GM12892 (cell line): ENCODE measurements around the gene EXPH5.
"Not testable (repeated sequence)": the region's sequence is repeated elsewhere in the genome, so short reads cannot be mapped to it uniquely, and the experiment has no call there.

Experiments
- DNase-seq: peaks from one replicate; pipeline ENCODE4 v3.0.0; 2011; ENCODE audit not compliant: insufficient read length
- FAIRE-seq: peaks from 2 replicates; lab custom pipeline; 2011; peaks lifted over from hg19 to GRCh38; lab: Jason Lieb, UNC
- POLR2A ChIP-seq: IDR thresholded peaks from 2 replicates; pipeline ENCODE4 v1.6.1; 2011; ENCODE audit warnings: low read depth, low read length, control low read depth
- POLR2AphosphoS5 ChIP-seq: IDR thresholded peaks from 2 replicates; pipeline ENCODE4 v1.6.1; 2011; ENCODE audit warnings: low read depth, low read length, control low read depth
- TAF1 ChIP-seq: IDR thresholded peaks from 2 replicates; pipeline ENCODE4 v1.6.1; 2011; ENCODE audit warnings: low read depth, mild to moderate bottlenecking, control low read depth, low read length, borderline replicate concordance

EXPH5 gene

GRCh38 chr11:108601150-108601549, 7.6 kb upstream of the EXPH5 start:
- TF ChIP-seq TAF1: no peak
- no peak for TF ChIP-seq POLR2AphosphoS5
- TF ChIP-seq POLR2A: no peak
- FAIRE-seq (no peak), DNase-seq (no peak)

GRCh38 chr11:108599978-108600377, 6.4 kb upstream of the EXPH5 start:
- no peak for TF ChIP-seq POLR2AphosphoS5
- TF ChIP-seq POLR2A: no peak
- no peak for TF ChIP-seq TAF1
- DNase-seq: no peak
- no peak for FAIRE-seq

GRCh38 chr11:108597736-108598355, 4.3 kb upstream of the EXPH5 start:
- FAIRE-seq (no peak), DNase-seq (no peak)
- TF ChIP-seq POLR2A (no peak), TAF1 (no peak), POLR2AphosphoS5 (no peak)

- FAIRE-seq: no peak
- TF ChIP-seq POLR2A (no peak), POLR2AphosphoS5 (no peak), TAF1 (no peak)
- DNase-seq: no peak
These were observed 3.1 kb upstream of the EXPH5 start for GRCh38 chr11:108596701-108597100.

DNA sequence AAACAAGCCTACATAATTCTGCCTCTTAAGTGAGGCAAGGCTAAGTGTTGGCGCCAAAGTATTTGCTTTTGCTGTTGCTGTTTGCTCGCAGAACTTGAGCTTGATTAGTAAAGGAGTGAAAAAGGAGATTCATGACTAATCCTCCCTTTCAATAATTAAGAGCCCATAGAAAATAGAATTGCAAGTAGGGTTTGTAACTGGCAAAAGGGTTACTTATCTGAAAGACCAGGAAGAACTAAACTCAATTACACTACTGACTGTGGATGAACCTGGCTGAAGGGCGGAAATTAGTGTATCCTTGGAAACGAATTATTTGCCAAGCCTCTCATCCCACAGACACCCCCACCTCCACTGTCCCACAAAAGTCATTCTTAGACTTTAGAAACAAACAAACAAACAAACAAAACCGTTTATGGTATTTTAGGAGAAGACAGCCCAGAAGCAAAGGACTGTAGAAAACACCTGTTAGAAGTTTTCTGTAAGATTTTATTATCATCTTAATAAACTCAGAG, 411 bp upstream of the EXPH5 start:
- DNase-seq: no peak
- FAIRE-seq: no peak
- TF ChIP-seq POLR2A (no peak), POLR2AphosphoS5 (no peak), TAF1 (no peak)

DNA sequence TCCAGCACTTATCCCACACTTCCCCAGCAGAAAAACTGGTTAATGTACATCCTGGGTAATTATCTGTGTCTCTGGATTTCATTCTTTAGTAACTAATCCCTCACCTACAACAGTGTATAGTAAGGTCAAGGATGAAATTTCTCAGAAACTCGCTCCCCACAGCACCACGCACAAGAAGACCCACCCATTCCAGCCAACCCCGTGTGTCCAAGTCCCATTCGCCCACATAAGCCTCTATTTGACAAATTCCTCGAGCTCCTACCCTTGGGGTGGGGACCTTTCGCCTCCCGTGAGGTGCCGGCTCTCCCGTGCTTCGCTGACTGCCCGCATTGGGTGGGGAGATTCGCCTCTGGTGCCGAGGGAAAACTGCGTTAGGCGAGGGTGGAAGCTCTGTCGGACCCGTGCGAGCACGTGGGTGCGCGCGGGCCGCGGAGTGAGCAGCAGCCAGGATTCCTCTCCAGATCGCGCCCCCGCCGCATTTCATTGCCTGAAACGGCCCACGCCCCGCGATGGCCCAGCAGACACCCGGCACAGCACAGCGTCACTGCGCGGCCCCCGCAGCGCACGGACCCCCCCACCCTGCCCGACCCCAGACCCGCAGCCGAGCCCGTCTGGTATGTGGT, 866 bp downstream of the EXPH5 start:
- FAIRE-seq (peak; percentile 54), DNase-seq (peak; percentile 17)
- no peak for TF ChIP-seq POLR2AphosphoS5
- no peak for TF ChIP-seq POLR2A
- no peak for TF ChIP-seq TAF1

DNA sequence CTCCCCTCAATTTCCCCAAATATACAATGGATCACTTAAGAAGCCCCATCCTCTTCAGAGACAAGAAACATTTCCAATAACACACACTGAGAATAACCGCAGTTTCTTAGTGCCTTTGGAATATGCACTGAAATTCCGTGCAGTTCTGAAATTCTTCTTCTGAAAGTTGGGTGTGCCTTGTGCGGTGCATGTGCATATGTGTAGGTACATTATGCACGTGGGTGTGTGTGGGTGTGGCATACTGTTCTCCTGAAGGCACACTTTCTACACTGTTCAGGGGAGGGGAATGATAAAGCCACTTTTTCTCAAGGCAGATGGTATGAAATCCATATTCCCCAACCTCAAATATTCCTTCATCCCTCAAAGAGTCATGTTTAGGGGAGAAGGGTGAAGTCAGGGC, 1.7 kb downstream of the EXPH5 start:
- no peak for TF ChIP-seq POLR2A
- FAIRE-seq (peak; percentile 17), DNase-seq (no peak)

- DNase-seq (no peak), FAIRE-seq (no peak)
- TF ChIP-seq POLR2A (no peak), TAF1 (no peak), POLR2AphosphoS5 (no peak)
These were observed 4.4 kb downstream of the EXPH5 start for GRCh38 chr11:108589136-108589535.

DNA sequence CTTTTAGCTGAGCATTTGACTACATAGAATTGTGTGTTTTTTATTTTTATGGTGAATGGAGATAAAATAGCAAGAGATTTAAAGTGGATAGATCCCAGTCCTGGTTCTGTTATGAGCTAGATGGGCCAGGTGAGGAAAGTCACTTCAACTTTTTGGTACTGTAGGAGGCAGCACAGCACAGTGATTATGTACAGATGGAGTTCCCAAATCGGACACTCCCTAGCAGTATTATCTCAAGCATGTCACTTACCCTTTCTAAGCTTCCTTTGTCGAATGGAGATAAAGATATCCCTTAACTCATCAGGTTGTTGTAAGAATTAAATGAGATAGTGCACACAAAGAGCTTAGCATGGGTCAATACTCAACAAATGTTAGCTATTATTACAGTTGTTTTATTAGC, 5.3 kb downstream of the EXPH5 start:
- TF ChIP-seq POLR2A: no peak
- no peak for TF ChIP-seq POLR2AphosphoS5
- no peak for TF ChIP-seq TAF1
- FAIRE-seq (peak; percentile 30), DNase-seq (no peak)

DNA sequence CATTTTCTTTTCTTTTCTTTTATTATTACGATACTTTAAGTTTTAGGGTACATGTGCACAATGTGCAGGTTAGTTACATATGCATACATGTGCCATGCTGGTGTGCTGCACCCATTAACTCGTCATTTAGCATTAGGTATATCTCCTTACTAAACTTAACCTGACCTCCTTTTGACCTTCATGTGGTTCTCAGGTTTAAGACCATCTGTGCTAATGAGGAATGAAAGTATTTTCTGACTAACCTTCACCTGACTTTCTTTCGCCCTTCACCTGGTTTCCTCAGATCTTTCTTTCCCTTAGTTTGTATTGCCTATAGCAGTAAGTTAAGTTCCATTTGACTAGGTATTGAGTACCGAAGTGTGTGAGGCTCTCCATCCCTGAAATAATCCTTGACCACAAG, 6.5 kb downstream of the EXPH5 start:
- no peak for TF ChIP-seq POLR2AphosphoS5
- FAIRE-seq: no peak
- no peak for DNase-seq

GRCh38 chr11:108586600-108586999, 7.0 kb downstream of the EXPH5 start:
- no peak for TF ChIP-seq TAF1
- TF ChIP-seq POLR2A: no peak
- TF ChIP-seq POLR2AphosphoS5: no peak
- DNase-seq (no peak), FAIRE-seq (peak; percentile 78)

GRCh38 chr11:108586185-108586584, 7.4 kb downstream of the EXPH5 start:
- not testable (repeated sequence) for FAIRE-seq, DNase-seq
